SU-DHL-6 (cell line): Measurements from ENCODE around the gene SORCS2.

ENCODE experiments used
- H2AFZ ChIP-seq: fragments of 200-600 bp; sonication (generic); 2 replicates; pipeline ENCODE4 v1.6.1; 2014; ENCODE audit warnings: low read depth, mild to moderate bottlenecking, moderate library complexity, mixed read lengths, antibody characterized with exemption, low read length; ENCODE audit not compliant: severe bottlenecking
- H3F3A ChIP-seq: fragments of 200-600 bp; shearing (Covaris generic); 2 replicates; pipeline ENCODE4 v1.6.0; 2016; ENCODE audit warnings: antibody characterized with exemption, mild to moderate bottlenecking; ENCODE audit not compliant: insufficient read depth
- H3K27ac ChIP-seq: fragments of 200-600 bp; sonication (generic); 2 replicates; pipeline ENCODE4 v1.5.1; 2016; ENCODE audit warnings: low read depth, mild to moderate bottlenecking, low read length, moderate library complexity, mixed read lengths
- H3K27me3 ChIP-seq: fragments of 200-600 bp; sonication (generic), shearing (Covaris generic); 2 replicates; pipeline ENCODE4 v1.6.0; 2014; ENCODE audit warnings: mild to moderate bottlenecking, low read length
- H3K36me3 ChIP-seq: fragments of 200-600 bp; sonication (generic); 2 replicates; pipeline ENCODE4 v1.6.1; 2014; ENCODE audit warnings: mild to moderate bottlenecking, low read length, mixed read lengths
- H3K4me2 ChIP-seq: fragments of 300-600, 200-600 bp; shearing (Covaris generic), sonication (generic); 2 replicates; pipeline ENCODE4 v1.6.0; 2014; ENCODE audit warnings: low read length, low read depth, mild to moderate bottlenecking; ENCODE audit not compliant: poor library complexity, severe bottlenecking
- H3K4me3 ChIP-seq: fragments of 200-600 bp; sonication (generic); 2 replicates; pipeline ENCODE4 v1.5.1; 2014; ENCODE audit warnings: antibody characterized with exemption, low read length, mild to moderate bottlenecking, mixed read lengths; ENCODE audit not compliant: insufficient read depth, poor library complexity, severe bottlenecking
- H3K79me2 ChIP-seq: fragments of 200-600 bp; sonication (generic); 2 replicates; pipeline ENCODE4 v1.6.1; 2014; ENCODE audit warnings: mild to moderate bottlenecking, low read length, moderate library complexity; ENCODE audit not compliant: insufficient read depth
- H3K9ac ChIP-seq: fragments of 200-600 bp; sonication (generic); 2 replicates; pipeline ENCODE4 v1.7.0; 2014; ENCODE audit warnings: mild to moderate bottlenecking, low read length
- H3K9me2 ChIP-seq: fragments of 200-600 bp; sonication (generic); replicated peaks from 2 replicates; pipeline ENCODE4 v1.6.1; 2014; ENCODE audit warnings: low read length; ENCODE audit not compliant: insufficient read depth
- H3K9me3 ChIP-seq: fragments of 200-600 bp; sonication (generic); 2 replicates; pipeline ENCODE4 v1.6.1; 2014; ENCODE audit warnings: low read length, mixed read lengths; ENCODE audit not compliant: insufficient read depth
- H4K20me1 ChIP-seq: fragments of 200-600 bp; sonication (generic); 2 replicates; pipeline ENCODE4 v1.6.1; 2014; ENCODE audit warnings: low read depth, mild to moderate bottlenecking, antibody characterized with exemption, low read length, moderate library complexity, mixed read lengths
- EZH2phosphoT487 ChIP-seq: fragments of 200-600 bp; sonication (generic), shearing (Covaris generic); conservative IDR thresholded peaks from 2 replicates; pipeline ENCODE4 v1.6.1; 2018; ENCODE audit warnings: mild to moderate bottlenecking, antibody characterized with exemption, low read length, moderate library complexity, mixed read lengths
- TF ChIP-seq, protein P1 (sequence below): fragments of 200-600 bp; sonication (generic); IDR thresholded peaks from one replicate; pipeline ENCODE4 v1.5.1; 2017; ENCODE audit warnings: antibody characterized with exemption, mild to moderate bottlenecking, low read length, moderate library complexity; ENCODE audit not compliant: insufficient read depth, poor library complexity, severe bottlenecking

Gene SORCS2

DNA sequence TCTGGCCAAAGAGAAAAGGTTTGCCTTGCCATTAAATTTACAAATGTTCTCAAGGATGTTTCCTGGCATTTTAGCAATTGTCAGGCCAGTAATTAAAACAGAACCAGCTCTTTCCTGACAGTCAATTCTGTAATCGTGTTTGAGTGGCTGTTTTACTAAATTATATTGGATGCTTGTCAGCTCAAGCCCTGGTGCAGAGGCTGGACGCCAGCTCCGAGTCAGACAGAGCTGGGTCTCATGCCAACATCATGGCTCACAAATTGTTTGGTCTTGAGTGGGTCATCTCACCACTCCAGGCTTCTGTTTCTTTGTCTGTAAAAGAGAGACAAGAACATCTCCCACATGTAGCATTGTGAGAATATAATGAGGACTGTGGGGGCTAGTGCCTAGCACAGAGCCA lies 432.7 kb downstream of the SORCS2 start:
- H4K20me1 ChIP-seq = no peaks in the 10 kb centered on the region
- H3K27me3 ChIP-seq = no peaks in the 10 kb centered on the region
- TF ChIP-seq, protein P1, sequence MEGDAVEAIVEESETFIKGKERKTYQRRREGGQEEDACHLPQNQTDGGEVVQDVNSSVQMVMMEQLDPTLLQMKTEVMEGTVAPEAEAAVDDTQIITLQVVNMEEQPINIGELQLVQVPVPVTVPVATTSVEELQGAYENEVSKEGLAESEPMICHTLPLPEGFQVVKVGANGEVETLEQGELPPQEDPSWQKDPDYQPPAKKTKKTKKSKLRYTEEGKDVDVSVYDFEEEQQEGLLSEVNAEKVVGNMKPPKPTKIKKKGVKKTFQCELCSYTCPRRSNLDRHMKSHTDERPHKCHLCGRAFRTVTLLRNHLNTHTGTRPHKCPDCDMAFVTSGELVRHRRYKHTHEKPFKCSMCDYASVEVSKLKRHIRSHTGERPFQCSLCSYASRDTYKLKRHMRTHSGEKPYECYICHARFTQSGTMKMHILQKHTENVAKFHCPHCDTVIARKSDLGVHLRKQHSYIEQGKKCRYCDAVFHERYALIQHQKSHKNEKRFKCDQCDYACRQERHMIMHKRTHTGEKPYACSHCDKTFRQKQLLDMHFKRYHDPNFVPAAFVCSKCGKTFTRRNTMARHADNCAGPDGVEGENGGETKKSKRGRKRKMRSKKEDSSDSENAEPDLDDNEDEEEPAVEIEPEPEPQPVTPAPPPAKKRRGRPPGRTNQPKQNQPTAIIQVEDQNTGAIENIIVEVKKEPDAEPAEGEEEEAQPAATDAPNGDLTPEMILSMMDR = no peak
- no peak for TF ChIP-seq EZH2phosphoT487
- H3K4me3 ChIP-seq = no peak overlapping the region
- H3F3A ChIP-seq = no peaks in the 10 kb centered on the region
- H3K27ac ChIP-seq = no peak overlapping the region
- no peak overlapping the region for H3K9ac ChIP-seq
- no peaks in the 10 kb centered on the region for H3K9me2 ChIP-seq
- H3K9me3 ChIP-seq = no peaks in the 10 kb centered on the region
- no peaks in the 10 kb centered on the region for H3K36me3 ChIP-seq
- H3K4me2 ChIP-seq = no peak overlapping the region
- no peak overlapping the region for H2AFZ ChIP-seq
- H3K79me2 ChIP-seq = no peaks in the 10 kb centered on the region

DNA sequence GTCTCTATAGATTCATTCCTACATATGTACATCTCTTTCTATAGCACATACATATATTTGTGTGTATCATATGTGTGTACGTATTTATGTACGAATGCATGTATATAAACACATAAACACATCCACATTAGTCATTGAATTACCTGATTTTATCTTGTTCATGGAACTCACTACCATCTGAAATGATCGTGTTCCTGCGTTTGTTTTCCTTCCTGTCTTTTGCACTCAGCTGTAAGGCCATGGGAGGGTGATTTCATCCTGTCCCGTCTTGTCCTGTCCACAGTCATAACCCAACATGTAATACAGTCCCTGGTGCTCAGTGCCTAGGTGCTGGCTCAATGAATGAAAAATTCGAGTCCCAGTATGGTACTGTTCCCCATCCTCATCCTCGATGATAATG lies 434.2 kb downstream of the SORCS2 start:
- TF ChIP-seq, protein P1 = no peak
- TF ChIP-seq EZH2phosphoT487 = no peak
- Histone ChIP-seq H3K9ac (no peak overlapping the region), H3K36me3 (no peaks in the 10 kb centered on the region), H3F3A (no peaks in the 10 kb centered on the region), H3K4me2 (no peak overlapping the region), H4K20me1 (no peaks in the 10 kb centered on the region), H3K79me2 (no peaks in the 10 kb centered on the region), H3K9me2 (no peaks in the 10 kb centered on the region), H2AFZ (no peak overlapping the region), H3K9me3 (no peaks in the 10 kb centered on the region), H3K4me3 (no peak overlapping the region), H3K27me3 (no peaks in the 10 kb centered on the region), H3K27ac (no peak overlapping the region)

DNA sequence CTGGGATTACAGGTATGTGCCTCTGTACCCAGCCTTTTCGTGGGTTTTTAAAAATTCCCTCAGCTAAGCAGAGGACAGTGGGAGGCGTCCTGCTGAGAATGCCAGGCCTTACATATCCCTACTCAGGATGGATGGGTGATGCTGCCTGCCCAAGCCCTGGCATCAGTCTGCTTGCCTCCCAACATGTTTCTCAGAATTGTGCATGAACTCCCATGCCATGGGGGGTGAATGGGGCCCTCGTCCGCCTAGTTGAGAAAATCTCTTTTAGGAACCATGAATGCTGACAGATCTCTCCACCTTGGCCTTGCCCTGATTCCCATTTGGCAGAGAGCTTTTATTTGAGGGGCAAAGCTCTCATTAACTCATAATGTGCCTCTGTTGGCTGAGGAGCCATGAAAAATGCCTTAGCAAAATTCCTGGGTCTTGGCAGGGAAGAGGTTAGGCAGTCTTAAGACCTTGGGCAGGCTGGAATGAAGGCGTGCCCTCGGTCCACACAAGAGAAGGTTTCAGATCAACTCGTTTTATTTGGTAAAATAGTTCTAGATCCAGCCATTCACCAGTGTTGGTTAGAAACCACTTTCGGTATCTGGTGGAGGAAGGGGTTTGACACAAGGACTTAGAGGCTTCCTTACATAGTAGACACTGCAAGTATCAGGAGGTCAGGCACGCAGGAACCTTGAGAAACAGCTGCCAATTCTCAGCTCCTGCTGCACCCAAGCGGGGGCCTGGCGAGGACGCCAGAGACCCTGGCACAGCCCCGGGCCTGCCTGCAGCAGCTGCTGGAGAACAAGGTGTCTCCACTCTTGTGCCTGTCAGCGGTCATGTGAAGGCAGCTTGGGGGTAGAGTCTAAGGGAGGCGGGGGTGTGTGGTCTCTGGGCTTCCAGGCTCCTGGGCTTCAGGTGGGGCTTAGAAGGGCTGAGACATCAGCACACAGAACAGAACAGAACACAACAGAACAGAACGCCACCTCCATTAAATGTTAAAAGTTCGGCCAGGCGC lies 435.2 kb downstream of the SORCS2 start:
- H3K79me2 ChIP-seq = no peaks in the 10 kb centered on the region
- no peak overlapping the region for H3K27ac ChIP-seq
- H3K9ac ChIP-seq = no peak overlapping the region
- H3K36me3 ChIP-seq = no peaks in the 10 kb centered on the region
- no peaks in the 10 kb centered on the region for H3F3A ChIP-seq
- no peaks in the 10 kb centered on the region for H3K9me2 ChIP-seq
- H3K9me3 ChIP-seq = no peaks in the 10 kb centered on the region
- no peak overlapping the region for H3K4me2 ChIP-seq
- TF ChIP-seq, protein P1 = no peak
- no peak for TF ChIP-seq EZH2phosphoT487
- H2AFZ ChIP-seq = no peak overlapping the region
- H3K27me3 ChIP-seq = no peaks in the 10 kb centered on the region
- no peak overlapping the region for H3K4me3 ChIP-seq
- no peaks in the 10 kb centered on the region for H4K20me1 ChIP-seq
